ENCODE measurements around the gene SLC52A3. TPM values are rescaled to one million over a fixed set of nuclear protein-coding genes. Genes with fewer than 3 reads are reported as not detected.
A peak's percentile ranks its signal among the peaks of the same experiment; 100 is the strongest.

Gene SLC52A3
- total and polyA plus RNA-seq, 2 of the 13 experiments (the other 11 are each of a cell fraction or from before 2014, with no cell fraction given) = 0.03 TPM; not detected in 1

DNA sequence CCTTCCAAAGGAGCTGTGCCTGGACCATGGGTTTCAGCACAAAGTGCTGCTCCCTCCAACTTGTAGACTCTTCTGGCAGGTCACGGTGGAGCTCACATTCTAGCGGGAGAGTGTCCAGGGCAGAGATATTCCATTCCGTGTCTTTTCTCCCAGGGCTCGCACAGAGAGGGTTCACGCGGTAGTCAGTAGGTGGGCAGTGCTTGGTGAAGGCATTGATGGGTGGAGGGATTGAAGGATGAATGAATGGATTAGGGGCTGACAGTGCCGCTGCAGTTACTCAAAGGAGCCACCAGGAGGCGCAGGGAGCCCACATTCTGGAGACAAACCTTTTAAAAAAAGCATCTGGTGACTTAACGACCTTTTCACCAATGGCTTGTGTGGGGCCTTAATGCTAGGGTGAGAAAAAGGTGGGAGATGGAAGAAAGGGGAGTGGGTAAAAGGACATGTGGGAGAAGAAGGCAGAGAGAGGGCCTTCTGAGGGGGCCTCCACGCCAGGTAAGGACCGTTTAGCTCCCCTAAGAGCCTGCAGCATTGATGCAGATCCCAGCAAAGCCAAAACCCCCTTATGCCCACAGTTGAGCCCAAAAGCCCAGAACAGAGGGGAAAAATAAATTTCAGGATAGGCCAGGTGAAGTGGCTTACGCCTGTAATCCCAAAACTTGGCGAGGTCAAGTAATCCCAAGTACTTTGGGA lies 47.8 kb upstream of the SLC52A3 start (continued):
- TF ChIP-seq, protein P1, sequence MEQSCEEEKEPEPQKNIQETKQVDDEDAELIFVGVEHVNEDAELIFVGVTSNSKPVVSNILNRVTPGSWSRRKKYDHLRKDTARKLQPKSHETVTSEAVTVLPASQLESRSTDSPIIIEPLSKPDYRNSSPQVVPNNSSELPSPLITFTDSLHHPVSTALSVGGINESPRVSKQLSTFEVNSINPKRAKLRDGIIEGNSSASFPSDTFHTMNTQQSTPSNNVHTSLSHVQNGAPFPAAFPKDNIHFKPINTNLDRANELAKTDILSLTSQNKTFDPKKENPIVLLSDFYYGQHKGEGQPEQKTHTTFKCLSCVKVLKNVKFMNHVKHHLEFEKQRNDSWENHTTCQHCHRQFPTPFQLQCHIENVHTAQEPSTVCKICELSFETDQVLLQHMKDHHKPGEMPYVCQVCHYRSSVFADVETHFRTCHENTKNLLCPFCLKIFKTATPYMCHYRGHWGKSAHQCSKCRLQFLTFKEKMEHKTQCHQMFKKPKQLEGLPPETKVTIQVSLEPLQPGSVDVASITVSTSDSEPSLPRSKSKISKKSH (CRISPR knock-in tag; IDR thresholded peaks at IDR 0.05; ENCODE audit: borderline replicate concordance) = no peak
- TF ChIP-seq TP53 (CRISPR knock-in tag; conservative IDR thresholded peaks at IDR 0.05) (no peak), NCOA5 (CRISPR knock-in tag; IDR thresholded peaks at IDR 0.05) (no peak), POLR2AphosphoS5 (IDR thresholded peaks at IDR 0.05; ENCODE audit: low read depth, low read length) (no peak), ZNF24 (IDR thresholded peaks at IDR 0.05) (no peak; the same call in 1 of the 2 replicates), GATAD2A (CRISPR knock-in tag; IDR thresholded peaks at IDR 0.05) (no peak), RFX5 (IDR thresholded peaks at IDR 0.05; ENCODE audit: low read depth, low read length) (no peak), SRY (CRISPR knock-in tag; IDR thresholded peaks at IDR 0.05) (no peak), SMARCC2 (IDR thresholded peaks at IDR 0.05) (no peak), MLLT10 (CRISPR knock-in tag; IDR thresholded peaks at IDR 0.05) (no peak), CCAR2 (optimal IDR thresholded peaks at IDR 0.05; ENCODE audit: low read depth, low read length) (no peak), ZNF251 (CRISPR knock-in tag; IDR thresholded peaks at IDR 0.05) (no peak), ZNF678 (CRISPR knock-in tag; IDR thresholded peaks at IDR 0.05) (no peak), ZKSCAN8 (CRISPR knock-in tag; IDR thresholded peaks at IDR 0.05; ENCODE audit: borderline replicate concordance) (no peak), ZNF589 (CRISPR knock-in tag; conservative IDR thresholded peaks at IDR 0.05) (no peak), SP5 (CRISPR knock-in tag; IDR thresholded peaks at IDR 0.05; ENCODE audit: borderline replicate concordance, low read depth) (no peak), ZNF3 (CRISPR knock-in tag; IDR thresholded peaks at IDR 0.05) (no peak; the same call in none of the 2 replicates), ZNF253 (CRISPR knock-in tag; IDR thresholded peaks at IDR 0.05; ENCODE audit: borderline replicate concordance) (no peak), TCF7L2 (IDR thresholded peaks at IDR 0.05; ENCODE audit: low read depth, low read length) (no peak), KMT2A (CRISPR knock-in tag; IDR thresholded peaks at IDR 0.05) (peak; percentile 34; the same call in 1 of the 2 replicates), FOSL1 (CRISPR knock-in tag; IDR thresholded peaks at IDR 0.05; ENCODE audit: borderline replicate concordance) (no peak), BCL6 (CRISPR knock-in tag; IDR thresholded peaks at IDR 0.05) (no peak)
- TF ChIP-seq, protein P2, sequence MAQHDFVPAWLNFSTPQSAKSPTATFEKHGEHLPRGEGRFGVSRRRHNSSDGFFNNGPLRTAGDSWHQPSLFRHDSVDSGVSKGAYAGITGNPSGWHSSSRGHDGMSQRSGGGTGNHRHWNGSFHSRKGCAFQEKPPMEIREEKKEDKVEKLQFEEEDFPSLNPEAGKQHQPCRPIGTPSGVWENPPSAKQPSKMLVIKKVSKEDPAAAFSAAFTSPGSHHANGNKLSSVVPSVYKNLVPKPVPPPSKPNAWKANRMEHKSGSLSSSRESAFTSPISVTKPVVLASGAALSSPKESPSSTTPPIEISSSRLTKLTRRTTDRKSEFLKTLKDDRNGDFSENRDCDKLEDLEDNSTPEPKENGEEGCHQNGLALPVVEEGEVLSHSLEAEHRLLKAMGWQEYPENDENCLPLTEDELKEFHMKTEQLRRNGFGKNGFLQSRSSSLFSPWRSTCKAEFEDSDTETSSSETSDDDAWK (CRISPR knock-in tag; IDR thresholded peaks at IDR 0.05) = no peak
- TF ChIP-seq, protein P3, sequence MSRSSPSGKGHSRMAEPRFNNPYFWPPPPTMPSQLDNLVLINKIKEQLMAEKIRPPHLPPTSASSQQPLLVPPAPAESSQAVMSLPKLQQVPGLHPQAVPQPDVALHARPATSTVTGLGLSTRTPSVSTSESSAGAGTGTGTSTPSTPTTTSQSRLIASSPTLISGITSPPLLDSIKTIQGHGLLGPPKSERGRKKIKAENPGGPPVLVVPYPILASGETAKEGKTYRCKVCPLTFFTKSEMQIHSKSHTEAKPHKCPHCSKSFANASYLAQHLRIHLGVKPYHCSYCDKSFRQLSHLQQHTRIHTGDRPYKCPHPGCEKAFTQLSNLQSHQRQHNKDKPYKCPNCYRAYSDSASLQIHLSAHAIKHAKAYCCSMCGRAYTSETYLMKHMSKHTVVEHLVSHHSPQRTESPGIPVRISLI (CRISPR knock-in tag; IDR thresholded peaks at IDR 0.05; ENCODE audit: borderline replicate concordance) = peak; percentile 90
- TF ChIP-seq, protein P4, sequence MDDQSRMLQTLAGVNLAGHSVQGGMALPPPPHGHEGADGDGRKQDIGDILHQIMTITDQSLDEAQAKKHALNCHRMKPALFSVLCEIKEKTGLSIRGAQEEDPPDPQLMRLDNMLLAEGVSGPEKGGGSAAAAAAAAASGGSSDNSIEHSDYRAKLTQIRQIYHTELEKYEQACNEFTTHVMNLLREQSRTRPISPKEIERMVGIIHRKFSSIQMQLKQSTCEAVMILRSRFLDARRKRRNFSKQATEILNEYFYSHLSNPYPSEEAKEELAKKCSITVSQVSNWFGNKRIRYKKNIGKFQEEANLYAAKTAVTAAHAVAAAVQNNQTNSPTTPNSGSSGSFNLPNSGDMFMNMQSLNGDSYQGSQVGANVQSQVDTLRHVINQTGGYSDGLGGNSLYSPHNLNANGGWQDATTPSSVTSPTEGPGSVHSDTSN (CRISPR knock-in tag; IDR thresholded peaks at IDR 0.05; ENCODE audit: borderline replicate concordance) = no peak
